Measurements from ENCODE around the gene GJD3. TPM values are rescaled to one million over a fixed set of nuclear protein-coding genes. Genes with fewer than 3 reads are reported as not detected.

GJD3 gene
- total RNA-seq, 2 experiments from 2014 or later = not detected

GRCh38 chr17:40338941-40339649 is 25.4 kb downstream of the GJD3 start:
- Mint-ChIP-seq H3K27ac (peak overlapping the region; percentile 55), H3K36me3 (ENCODE audit: low read depth) (peaks cover 10% of the 10 kb centered on the region), H3K4me1 (peaks cover 67% of the 10 kb centered on the region), H3K27me3 (no peaks in the 10 kb centered on the region), H3K9me3 (ENCODE audit: low read depth) (no peaks in the 10 kb centered on the region), H3K4me3 (no peak overlapping the region)
- intact Hi-C loops (cut with DNase I, micrococcal nuclease) = no loop called here
- DNase-seq (no peak), ATAC-seq (no peak)
- CTCF ChIA-PET = interaction anchor here (0.6 to 2.5 kb wide), 8 partner anchors 8 to 277 kb away, joined by 3 to 16 read pairs (median 5); no protein-coding TSS in a partner anchor
- POLR2A ChIA-PET = no interaction called here

- intact Hi-C loops (cut with DNase I, micrococcal nuclease) = no loop called here
- CTCF ChIA-PET = interaction anchor here (0.7 to 2.0 kb wide), 3 partner anchors 14 to 278 kb away, joined by 3 to 11 read pairs (median 6); no protein-coding TSS in a partner anchor
- peak; percentile 16 for ATAC-seq
- DNase-seq = no peak
- no peaks in the 10 kb centered on the region for H3K27me3 Mint-ChIP-seq
- no peaks in the 10 kb centered on the region for H3K9me3 Mint-ChIP-seq (ENCODE audit: low read depth)
- H3K4me1 Mint-ChIP-seq = peaks cover 66% of the 10 kb centered on the region
- no peak overlapping the region for H3K4me3 Mint-ChIP-seq
- POLR2A ChIA-PET = no interaction called here
- peaks cover 15% of the 10 kb centered on the region for H3K36me3 Mint-ChIP-seq (ENCODE audit: low read depth)
- peak overlapping the region; percentile 79 for H3K27ac Mint-ChIP-seq
Measured at GRCh38 chr17:40338058-40338457, 26.5 kb downstream of the GJD3 start.

GRCh38 chr17:40337351-40337750 is 27.2 kb downstream of the GJD3 start:
- no peak overlapping the region for H3K4me3 Mint-ChIP-seq
- peak overlapping the region; percentile 79 for H3K27ac Mint-ChIP-seq
- ChIA-PET CTCF (no interaction called here), POLR2A (no interaction called here)
- H3K4me1 Mint-ChIP-seq = peaks cover 68% of the 10 kb centered on the region
- ATAC-seq = no peak
- H3K9me3 Mint-ChIP-seq (ENCODE audit: low read depth) = no peaks in the 10 kb centered on the region
- H3K36me3 Mint-ChIP-seq (ENCODE audit: low read depth) = peaks cover 15% of the 10 kb centered on the region
- no peak for DNase-seq
- no peaks in the 10 kb centered on the region for H3K27me3 Mint-ChIP-seq
- intact Hi-C loops (cut with DNase I, micrococcal nuclease) = no loop called here

GRCh38 chr17:40335620-40336019 is 28.9 kb downstream of the GJD3 start:
- Mint-ChIP-seq H3K27me3 (no peaks in the 10 kb centered on the region), H3K27ac (no peak overlapping the region), H3K4me3 (no peak overlapping the region), H3K36me3 (ENCODE audit: low read depth) (peaks cover 26% of the 10 kb centered on the region), H3K4me1 (peaks cover 76% of the 10 kb centered on the region), H3K9me3 (ENCODE audit: low read depth) (no peaks in the 10 kb centered on the region)
- CTCF ChIA-PET = interaction anchor here (0.6 to 1.6 kb wide), 2 partner anchors 10 to 232 kb away, joined by 3 to 6 read pairs; no protein-coding TSS in a partner anchor
- intact Hi-C loops (cut with DNase I, micrococcal nuclease) = no loop called here
- DNase-seq (no peak), ATAC-seq (no peak)
- POLR2A ChIA-PET = interaction anchor here (0.6 kb wide), 1 partner anchor 140 kb away, joined by 3 read pairs; no protein-coding TSS in a partner anchor

GRCh38 chr17:40333781-40334448 is 30.6 kb downstream of the GJD3 start:
- POLR2A ChIA-PET = interaction anchor here (0.6 kb wide), 1 partner anchor 873 kb away, joined by 3 read pairs; the partner anchor contains the start of gene CDK12
- CTCF ChIA-PET = interaction anchor here (0.6 to 1.3 kb wide), 4 partner anchors 17 to 186 kb away, joined by 3 to 5 read pairs (median 4); no protein-coding TSS in a partner anchor
- Mint-ChIP-seq H3K4me1 (peaks cover 75% of the 10 kb centered on the region), H3K27ac (peak overlapping the region; percentile 47), H3K36me3 (ENCODE audit: low read depth) (peaks cover 27% of the 10 kb centered on the region), H3K4me3 (no peak overlapping the region), H3K27me3 (no peaks in the 10 kb centered on the region), H3K9me3 (ENCODE audit: low read depth) (no peaks in the 10 kb centered on the region)
- DNase-seq (no peak), ATAC-seq (no peak)
- intact Hi-C loops (cut with DNase I, micrococcal nuclease) = no loop called here

- ChIA-PET POLR2A (interaction anchor here (0.6 kb wide), 2 partner anchors 22 to 218 kb away, joined by 3 to 4 read pairs; no protein-coding TSS in a partner anchor), CTCF (interaction anchor here (0.6 to 1.6 kb wide), 7 partner anchors 8 to 142 kb away, joined by 3 to 6 read pairs (median 4); no protein-coding TSS in a partner anchor)
- Mint-ChIP-seq H3K36me3 (ENCODE audit: low read depth) (peaks cover 33% of the 10 kb centered on the region), H3K4me1 (peaks cover 79% of the 10 kb centered on the region), H3K27me3 (no peaks in the 10 kb centered on the region), H3K4me3 (no peak overlapping the region), H3K27ac (peak overlapping the region; percentile 84), H3K9me3 (ENCODE audit: low read depth) (no peaks in the 10 kb centered on the region)
- intact Hi-C loops (cut with DNase I, micrococcal nuclease) = no loop called here
- DNase-seq = peak; percentile 51
- ATAC-seq = no peak
Measured at GRCh38 chr17:40331743-40332641, 32.5 kb downstream of the GJD3 start.

GRCh38 chr17:40330850-40331470 is 33.6 kb downstream of the GJD3 start:
- intact Hi-C loops (cut with DNase I, micrococcal nuclease) = no loop called here
- ATAC-seq (no peak), DNase-seq (no peak)
- peak overlapping the region; percentile 2 for H3K4me3 Mint-ChIP-seq
- H3K36me3 Mint-ChIP-seq (ENCODE audit: low read depth) = peaks cover 34% of the 10 kb centered on the region
- no peaks in the 10 kb centered on the region for H3K27me3 Mint-ChIP-seq
- peak overlapping the region; percentile 90 for H3K27ac Mint-ChIP-seq
- CTCF ChIA-PET = interaction anchor here (0.8 to 2.5 kb wide), 6 partner anchors 9 to 27 kb away, joined by 3 to 9 read pairs (median 5); no protein-coding TSS in a partner anchor
- H3K9me3 Mint-ChIP-seq (ENCODE audit: low read depth) = no peaks in the 10 kb centered on the region
- peaks cover 87% of the 10 kb centered on the region for H3K4me1 Mint-ChIP-seq
- POLR2A ChIA-PET = interaction anchor here (0.6 to 1.0 kb wide), 3 partner anchors 8 to 47 kb away, joined by 3 to 4 read pairs (median 3); no protein-coding TSS in a partner anchor

GRCh38 chr17:40329839-40330794 is 34.4 kb downstream of the GJD3 start:
- H3K27ac Mint-ChIP-seq = peak overlapping the region; percentile 90
- peaks cover 34% of the 10 kb centered on the region for H3K36me3 Mint-ChIP-seq (ENCODE audit: low read depth)
- peak overlapping the region; percentile 2 for H3K4me3 Mint-ChIP-seq
- no peaks in the 10 kb centered on the region for H3K27me3 Mint-ChIP-seq
- intact Hi-C loops (cut with DNase I, micrococcal nuclease) = loop anchor here in 1 of 2 experiments (10.0 kb wide), 1 partner anchor 555 kb away; no protein-coding TSS in a partner anchor
- peaks cover 94% of the 10 kb centered on the region for H3K4me1 Mint-ChIP-seq
- ATAC-seq (peak; percentile 46), DNase-seq (peak; percentile 64)
- no peaks in the 10 kb centered on the region for H3K9me3 Mint-ChIP-seq (ENCODE audit: low read depth)
- POLR2A ChIA-PET = interaction anchor here (0.8 to 1.0 kb wide), 2 partner anchors 7 to 47 kb away, joined by 3 read pairs; no protein-coding TSS in a partner anchor
- CTCF ChIA-PET = interaction anchor here (1.3 to 2.5 kb wide), 4 partner anchors 10 to 28 kb away, joined by 4 to 9 read pairs (median 6); no protein-coding TSS in a partner anchor

GRCh38 chr17:40328386-40328766 is 36.2 kb downstream of the GJD3 start:
- Mint-ChIP-seq H3K4me1 (peaks cover 94% of the 10 kb centered on the region), H3K4me3 (no peak overlapping the region), H3K27me3 (no peaks in the 10 kb centered on the region), H3K36me3 (ENCODE audit: low read depth) (peaks cover 28% of the 10 kb centered on the region), H3K27ac (peak overlapping the region; percentile 82), H3K9me3 (ENCODE audit: low read depth) (no peaks in the 10 kb centered on the region)
- no peak for ATAC-seq
- no peak for DNase-seq
- ChIA-PET CTCF (interaction anchor here (0.6 to 3.4 kb wide), 7 partner anchors 10 to 232 kb away, joined by 3 to 16 read pairs (median 5); no protein-coding TSS in a partner anchor), POLR2A (interaction anchor here (0.9 kb wide), 1 partner anchor 44 kb away, joined by 3 read pairs; no protein-coding TSS in a partner anchor)
- intact Hi-C loops (cut with DNase I, micrococcal nuclease) = loop anchor here in 1 of 2 experiments (10.0 kb wide), 1 partner anchor 554 kb away; no protein-coding TSS in a partner anchor
